WERI-Rb-1 (cell line): ENCODE measurements around the gene KLF9.

Experiments used
- DNase-seq: peaks from one replicate; pipeline ENCODE4 v3.0.0-alpha.2; 2020
- H3K27ac ChIP-seq: fragments of 250-450 bp; sonication (Bioruptor Pico); 2 replicates; pipeline ENCODE4 v1.5.1; 2020; ENCODE audit warnings: mild to moderate bottlenecking, moderate library complexity
- H3K27me3 ChIP-seq: fragments of 250-450 bp; sonication (Bioruptor Pico); 2 replicates; pipeline ENCODE4 v1.5.1; 2021; ENCODE audit warnings: mild to moderate bottlenecking, low read depth, moderate library complexity; ENCODE audit not compliant: insufficient read depth, severe bottlenecking
- H3K36me3 ChIP-seq: fragments of 250-450 bp; sonication (Bioruptor Pico); 2 replicates; pipeline ENCODE4 v1.5.1; 2020; ENCODE audit warnings: mild to moderate bottlenecking, moderate library complexity
- H3K4me3 ChIP-seq: 2 replicates; pipeline ENCODE4 v1.5.1; 2011; ENCODE audit warnings: low read depth, mild to moderate bottlenecking, control low read depth, low read length
- H3K9me3 ChIP-seq: fragments of 250-450 bp; sonication (Bioruptor Pico); 2 replicates; pipeline ENCODE4 v1.5.1; 2021; ENCODE audit warnings: mild to moderate bottlenecking, moderate library complexity; ENCODE audit not compliant: severe bottlenecking
- CTCF ChIP-seq: IDR thresholded peaks from 2 replicates; pipeline ENCODE4 v1.5.1; 2011; ENCODE audit warnings: low read depth, mild to moderate bottlenecking, control low read depth, inconsistent platforms, low read length

KLF9 gene

GRCh38 chr9:70452365-70452764, 37.9 kb upstream of the KLF9 start:
- TF ChIP-seq CTCF: no peak
- Histone ChIP-seq H3K27me3 (no peaks in the 10 kb centered on the region), H3K4me3 (no peak overlapping the region), H3K9me3 (no peaks in the 10 kb centered on the region), H3K27ac (no peak overlapping the region), H3K36me3 (no peaks in the 10 kb centered on the region)
- no peak for DNase-seq

GRCh38 chr9:70451765-70452164, 37.3 kb upstream of the KLF9 start:
- no peaks in the 10 kb centered on the region for H3K9me3 ChIP-seq
- H3K27ac ChIP-seq: no peak overlapping the region
- DNase-seq: no peak
- TF ChIP-seq CTCF: no peak
- H3K27me3 ChIP-seq: no peaks in the 10 kb centered on the region
- no peaks in the 10 kb centered on the region for H3K36me3 ChIP-seq
- no peak overlapping the region for H3K4me3 ChIP-seq

- Histone ChIP-seq H3K27me3 (no peaks in the 10 kb centered on the region), H3K9me3 (no peaks in the 10 kb centered on the region), H3K27ac (no peak overlapping the region), H3K4me3 (no peak overlapping the region), H3K36me3 (no peaks in the 10 kb centered on the region)
- TF ChIP-seq CTCF: no peak
- no peak for DNase-seq
These were observed 36.3 kb upstream of the KLF9 start for GRCh38 chr9:70450738-70451137.

- no peaks in the 10 kb centered on the region for H3K9me3 ChIP-seq
- no peaks in the 10 kb centered on the region for H3K36me3 ChIP-seq
- no peak overlapping the region for H3K4me3 ChIP-seq
- no peak overlapping the region for H3K27ac ChIP-seq
- no peaks in the 10 kb centered on the region for H3K27me3 ChIP-seq
- TF ChIP-seq CTCF: no peak
- DNase-seq: no peak
These were observed 35.0 kb upstream of the KLF9 start for GRCh38 chr9:70449461-70449860.

GRCh38 chr9:70448919-70449318, 34.5 kb upstream of the KLF9 start:
- no peaks in the 10 kb centered on the region for H3K36me3 ChIP-seq
- TF ChIP-seq CTCF: no peak

GRCh38 chr9:70444904-70445303, 30.4 kb upstream of the KLF9 start:
- TF ChIP-seq CTCF: no peak
- no peaks in the 10 kb centered on the region for H3K27me3 ChIP-seq
- H3K27ac ChIP-seq: no peak overlapping the region
- no peak for DNase-seq
- H3K9me3 ChIP-seq: no peaks in the 10 kb centered on the region
- no peak overlapping the region for H3K4me3 ChIP-seq
- no peaks in the 10 kb centered on the region for H3K36me3 ChIP-seq

More at GRCh38 chr9:70448919-70449318, 34.5 kb upstream of the KLF9 start:
- no peaks in the 10 kb centered on the region for H3K27me3 ChIP-seq
- DNase-seq: no peak
- no peak overlapping the region for H3K27ac ChIP-seq
- H3K9me3 ChIP-seq: no peaks in the 10 kb centered on the region
- no peak overlapping the region for H3K4me3 ChIP-seq
